HG03558 (cell line): ENCODE results near the gene ANKRD52.

ENCODE experiments used
- ATAC-seq: cut with Tn5 transposase; IDR thresholded peaks from one replicate; pipeline ENCODE4 v1.9.1; 2021; ENCODE audit warnings: moderate number of reproducible peaks; ENCODE audit not compliant: unreplicated experiment; ENCODE audit errors: extremely low read depth

ANKRD52 gene

GRCh38 chr12:56188131-56188777 is 69.9 kb downstream of the ANKRD52 start:
- no peak for ATAC-seq
